A549 (cell line): ENCODE data around the gene CHI3L1. TPM values are rescaled to one million over a fixed set of nuclear protein-coding genes. Genes with fewer than 3 reads are reported as not detected.

Source experiments
- ATAC-seq, 2 experiments: fragments of 200-7000 bp in 1 of 2; fragments of >200 bp in 1 of 2; cut with Nextera tagmentation in 1 of 2; cut with Tn5 transposase in 1 of 2; 3 replicates each; pipeline versions ENCODE4 v1.8.0 to v1.9.1; 2018 to 2020; ENCODE audit warnings: mild to moderate bottlenecking in 1 of 2, moderate library complexity in 1 of 2
- CTCF ChIA-PET: fragments of 300-600 bp; sonication (Branson Sonifier 250); formaldehyde crosslinking; extraction: SDS; loops from one replicate; lab custom pipeline; 2021; ENCODE audit warnings: antibody characterized with exemption, inconsistent platforms; lab: Yijun Ruan, JAX
- POLR2A ChIA-PET: fragments of 350-600 bp; formaldehyde crosslinking; extraction: SDS; loops from one replicate; lab custom pipeline; 2021; ENCODE audit warnings: antibody characterized with exemption, inconsistent platforms; lab: Yijun Ruan, JAX
- DNase-seq, 2 experiments: peaks; one replicate each; pipeline versions ENCODE4 v3.0.0 to v3.0.0-alpha.2; 2011 to 2016; ENCODE audit warnings: low read depth in 1 of 2, low spot score in 1 of 2
- FAIRE-seq: peaks from 2 replicates; lab custom pipeline; 2011; peaks lifted over from hg19 to GRCh38; lab: Jason Lieb, UNC
- H3K27ac ChIP-seq, 2 experiments: fragments of >200 bp; sonication (Bioruptor Twin); formaldehyde crosslinking; 3 replicates each; pipeline ENCODE4 v1.5.1; 2016 to 2017
- H3K4me1 ChIP-seq: fragments of >200 bp; sonication (Bioruptor Twin); formaldehyde crosslinking; 3 replicates; pipeline ENCODE4 v1.6.1; 2016
- H3K4me2 ChIP-seq: fragments of >200 bp; sonication (Bioruptor Twin); formaldehyde crosslinking; 3 replicates; pipeline ENCODE4 v1.6.1; 2016
- H3K4me3 ChIP-seq: fragments of >200 bp; sonication (Bioruptor Twin); formaldehyde crosslinking; 3 replicates; pipeline ENCODE4 v1.5.1; 2016
- H3K9me3 ChIP-seq: fragments of >200 bp; sonication (Bioruptor Twin); formaldehyde crosslinking; 3 replicates; pipeline ENCODE4 v1.6.1; 2016
- ATOH8 ChIP-seq: fragments of 250-450 bp; sonication (Bioruptor Pico); IDR thresholded peaks from 2 replicates; pipeline ENCODE4 v1.5.0; 2020; ENCODE audit warnings: low read depth, mild to moderate bottlenecking, moderate library complexity
- BCL3 ChIP-seq: fragments of >200 bp; sonication (Bioruptor Twin); formaldehyde crosslinking; IDR thresholded peaks from 3 replicates; pipeline ENCODE4 v1.6.1; 2016
- CBX2 ChIP-seq: fragments of 200-600 bp; sonication (generic); IDR thresholded peaks from 2 replicates; pipeline ENCODE4 v1.6.1; 2016; ENCODE audit warnings: low read depth, mild to moderate bottlenecking, borderline replicate concordance
- CTCF ChIP-seq: fragments of >200 bp; sonication (Bioruptor Twin); formaldehyde crosslinking; IDR thresholded peaks from 3 replicates; pipeline ENCODE4 v1.5.1; 2016
- EHMT2 ChIP-seq: fragments of 200-600 bp; sonication (generic); IDR thresholded peaks from 2 replicates; pipeline ENCODE4 v1.6.1; 2016; ENCODE audit warnings: antibody characterized with exemption, low read depth, mild to moderate bottlenecking, moderate library complexity
- FOSB ChIP-seq: fragments of 250-450 bp; sonication (Bioruptor Pico); IDR thresholded peaks from 2 replicates; pipeline ENCODE4 v1.5.0; 2020; ENCODE audit warnings: mild to moderate bottlenecking, moderate library complexity
- HEYL ChIP-seq: fragments of 250-450 bp; sonication (Bioruptor Pico); IDR thresholded peaks from 2 replicates; pipeline ENCODE4 v1.8.0; 2021; ENCODE audit warnings: mild to moderate bottlenecking, moderate library complexity
- HOXB5 ChIP-seq: fragments of 250-450 bp; sonication (Bioruptor Pico); IDR thresholded peaks from 2 replicates; pipeline ENCODE4 v1.5.0; 2020; ENCODE audit warnings: mild to moderate bottlenecking, moderate library complexity
- MAZ ChIP-seq: fragments of 150-350 bp; IDR thresholded peaks from 2 replicates; pipeline ENCODE4 v1.6.1; 2014; ENCODE audit warnings: antibody characterized with exemption, low read depth, low read length, borderline replicate concordance
- MYC ChIP-seq: IDR thresholded peaks from 2 replicates; pipeline ENCODE4 v1.6.1; 2012; ENCODE audit warnings: mild to moderate bottlenecking, inconsistent platforms, low read length, improper control_type of control experiment, borderline replicate concordance
- NPAS2 ChIP-seq: fragments of 250-450 bp; sonication (Bioruptor Pico); IDR thresholded peaks from 2 replicates; pipeline ENCODE4 v1.8.0; 2022; ENCODE audit warnings: mild to moderate bottlenecking, moderate library complexity, borderline replicate concordance
- PBX3 ChIP-seq: IDR thresholded peaks from 2 replicates; pipeline ENCODE4 v1.6.1; 2012
- RARB ChIP-seq: fragments of 250-450 bp; sonication (Bioruptor Pico); IDR thresholded peaks from 2 replicates; pipeline ENCODE4 v1.8.0; 2021; ENCODE audit warnings: mild to moderate bottlenecking, moderate library complexity
- RCOR1 ChIP-seq: fragments of 150-350 bp; IDR thresholded peaks from 2 replicates; pipeline ENCODE4 v1.6.1; 2014; ENCODE audit warnings: antibody characterized with exemption, low read length, low read depth
- RFX5 ChIP-seq: fragments of 450-650 bp; IDR thresholded peaks from 2 replicates; pipeline ENCODE4 v1.7.1; 2014; ENCODE audit warnings: antibody characterized with exemption, mild to moderate bottlenecking, moderate library complexity
- RNF2 ChIP-seq: fragments of 200-600 bp; sonication (generic); IDR thresholded peaks from 2 replicates; pipeline ENCODE4 v1.6.1; 2016; ENCODE audit warnings: low read depth, mild to moderate bottlenecking, antibody characterized with exemption, moderate library complexity, borderline replicate concordance
- SREBF2 ChIP-seq: fragments of 450-650 bp; IDR thresholded peaks from 2 replicates; pipeline ENCODE4 v1.6.1; 2014; ENCODE audit warnings: mild to moderate bottlenecking, moderate library complexity
- ZSCAN20 ChIP-seq: fragments of 250-450 bp; sonication (Bioruptor Pico); IDR thresholded peaks from 2 replicates; pipeline ENCODE4 v1.8.0; 2022; ENCODE audit warnings: mild to moderate bottlenecking, moderate library complexity
- WGBS: methylation state at CpG from one replicate; pipeline ENCODE4 v1.1.6; 2017; ENCODE audit errors: missing lambda C conversion rate; 5-methylcytosine and 5-hydroxymethylcytosine counted together
- polyA plus RNA-seq, 4 experiments: library from polyadenylated mRNA; depleted of rRNA in 3 of 4; stranded (reverse); fragments of >200 nt; fragmentation: RNase III in 1 of 4; extraction: RNeasy Plus Mini Kit Qiagen cat#74134 plus additional on column Dnase treatment in 1 of 4; gene quantifications; 2 replicates in 3 of 4; 3 replicates in 1 of 4; pipeline ENCODE4 v1.2.3, GENCODE V29; 2011 to 2017

CHI3L1 gene
- polyA plus RNA-seq, 2 of the 4 experiments (the other 2 are of a cell fraction) = 0.04 TPM; not detected in 1

GRCh38 chr1:203188686-203189232 lies 2.3 kb upstream of the CHI3L1 start:
- no peaks in the 10 kb centered on the region for H3K9me3 ChIP-seq
- H3K4me2 ChIP-seq = no peak overlapping the region
- no peak for ATAC-seq
- H3K4me3 ChIP-seq = no peak overlapping the region
- ChIA-PET CTCF (interaction anchor here (0.6 to 3.0 kb wide), 7 partner anchors 10 to 595 kb away, joined by 3 to 17 read pairs (median 4); no protein-coding TSS in a partner anchor), POLR2A (no interaction called here)
- DNase-seq = no peak
- no peak for TF ChIP-seq MYC
- TF ChIP-seq SREBF2 = no peak
- TF ChIP-seq FOSB (CRISPR knock-in tag) = no peak
- no peak for TF ChIP-seq HEYL (CRISPR knock-in tag)
- TF ChIP-seq ATOH8 (CRISPR knock-in tag) = no peak
- no peak for TF ChIP-seq ZSCAN20 (CRISPR knock-in tag)
- TF ChIP-seq RNF2 = no peak
- TF ChIP-seq RCOR1 = no peak
- TF ChIP-seq MAZ = no peak
- TF ChIP-seq HOXB5 = no peak
- no peak for FAIRE-seq
- WGBS = 46% methylated on average over 4 of the region's 4 CpGs
- H3K4me1 ChIP-seq = no peaks in the 10 kb centered on the region
- H3K27ac ChIP-seq = no peak overlapping the region

- ATAC-seq (no peak), DNase-seq (no peak)
- POLR2A ChIA-PET = no interaction called here
- TF ChIP-seq RFX5 (no peak), HOXB5 (no peak), EHMT2 (no peak), BCL3 (no peak), NPAS2 (CRISPR knock-in tag) (no peak), HEYL (CRISPR knock-in tag) (no peak), CBX2 (no peak), CTCF (no peak), PBX3 (no peak), RARB (CRISPR knock-in tag) (no peak), FOSB (CRISPR knock-in tag) (no peak), SREBF2 (no peak)
- TF ChIP-seq, all 56 proteins: peak for 0
- no peak for FAIRE-seq
- WGBS = 65% methylated on average over 3 of the region's 3 CpGs
- CTCF ChIA-PET = interaction anchor here (0.8 to 3.0 kb wide), 5 partner anchors 12 to 80 kb away, joined by 3 to 17 read pairs (median 4); no protein-coding TSS in a partner anchor
- Histone ChIP-seq H3K27ac (no peak overlapping the region), H3K4me3 (no peak overlapping the region), H3K4me1 (no peaks in the 10 kb centered on the region), H3K9me3 (no peaks in the 10 kb centered on the region), H3K4me2 (no peak overlapping the region)
Measured at GRCh38 chr1:203187689-203188264, 1.3 kb upstream of the CHI3L1 start.
